ENCODE data around the gene STARD13.

DNA sequence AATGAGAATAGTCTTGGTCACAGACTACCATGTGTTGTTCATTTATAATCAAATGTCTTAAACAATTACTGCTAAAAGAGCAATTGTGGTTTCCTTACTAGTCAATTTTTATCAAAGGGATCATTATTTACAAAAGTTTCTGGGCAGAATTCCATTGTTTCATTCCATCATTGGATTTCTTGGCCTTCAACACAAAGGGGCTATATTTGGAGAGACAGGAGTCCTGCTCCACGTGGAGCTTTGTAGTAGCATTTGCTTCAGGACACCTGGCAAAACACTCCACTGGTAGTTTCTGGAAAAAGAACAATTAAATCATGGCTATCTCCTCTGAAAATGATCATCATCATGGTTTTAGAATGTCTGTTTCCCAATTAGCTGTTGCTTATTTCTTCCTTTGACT, 22.3 kb upstream of the STARD13 start:
- TF ChIP-seq GATA2 (IDR thresholded peaks at IDR 0.05; ENCODE audit: low read depth, low read length) (no peak), GATA3 (IDR thresholded peaks at IDR 0.05; ENCODE audit: low read depth, low read length) (no peak)
